ENCODE data around the gene IMP4.

GRCh38 chr2:130378206-130378897 is 35.7 kb downstream of the IMP4 start:
- TF ChIP-seq EZH2 (IDR thresholded peaks at IDR 0.05; ENCODE audit: borderline replicate concordance, insufficient read depth, low read length, poor library complexity, severe bottlenecking) (no peak), POLR2AphosphoS5 (IDR thresholded peaks at IDR 0.05) (no peak), RAD21 (conservative IDR thresholded peaks at IDR 0.05) (no peak), EP300 (conservative IDR thresholded peaks at IDR 0.05; ENCODE audit: poor library complexity, severe bottlenecking) (no peak), MXI1 (conservative IDR thresholded peaks at IDR 0.05; ENCODE audit: poor library complexity, severe bottlenecking) (no peak)
- TF ChIP-seq, protein P1, sequence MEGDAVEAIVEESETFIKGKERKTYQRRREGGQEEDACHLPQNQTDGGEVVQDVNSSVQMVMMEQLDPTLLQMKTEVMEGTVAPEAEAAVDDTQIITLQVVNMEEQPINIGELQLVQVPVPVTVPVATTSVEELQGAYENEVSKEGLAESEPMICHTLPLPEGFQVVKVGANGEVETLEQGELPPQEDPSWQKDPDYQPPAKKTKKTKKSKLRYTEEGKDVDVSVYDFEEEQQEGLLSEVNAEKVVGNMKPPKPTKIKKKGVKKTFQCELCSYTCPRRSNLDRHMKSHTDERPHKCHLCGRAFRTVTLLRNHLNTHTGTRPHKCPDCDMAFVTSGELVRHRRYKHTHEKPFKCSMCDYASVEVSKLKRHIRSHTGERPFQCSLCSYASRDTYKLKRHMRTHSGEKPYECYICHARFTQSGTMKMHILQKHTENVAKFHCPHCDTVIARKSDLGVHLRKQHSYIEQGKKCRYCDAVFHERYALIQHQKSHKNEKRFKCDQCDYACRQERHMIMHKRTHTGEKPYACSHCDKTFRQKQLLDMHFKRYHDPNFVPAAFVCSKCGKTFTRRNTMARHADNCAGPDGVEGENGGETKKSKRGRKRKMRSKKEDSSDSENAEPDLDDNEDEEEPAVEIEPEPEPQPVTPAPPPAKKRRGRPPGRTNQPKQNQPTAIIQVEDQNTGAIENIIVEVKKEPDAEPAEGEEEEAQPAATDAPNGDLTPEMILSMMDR (IDR thresholded peaks at IDR 0.05; ENCODE audit: poor library complexity, severe bottlenecking): no peak

All from neural cell (in vitro differentiated cells).